GM21526 (cell line): ENCODE data around the gene TMEM196.

Experiments
- ATAC-seq: cut with Tn5 transposase; IDR thresholded peaks from one replicate; pipeline ENCODE4 v1.9.1; 2021; ENCODE audit warnings: moderate library complexity; ENCODE audit not compliant: unreplicated experiment, low FRiP score

Gene TMEM196

DNA sequence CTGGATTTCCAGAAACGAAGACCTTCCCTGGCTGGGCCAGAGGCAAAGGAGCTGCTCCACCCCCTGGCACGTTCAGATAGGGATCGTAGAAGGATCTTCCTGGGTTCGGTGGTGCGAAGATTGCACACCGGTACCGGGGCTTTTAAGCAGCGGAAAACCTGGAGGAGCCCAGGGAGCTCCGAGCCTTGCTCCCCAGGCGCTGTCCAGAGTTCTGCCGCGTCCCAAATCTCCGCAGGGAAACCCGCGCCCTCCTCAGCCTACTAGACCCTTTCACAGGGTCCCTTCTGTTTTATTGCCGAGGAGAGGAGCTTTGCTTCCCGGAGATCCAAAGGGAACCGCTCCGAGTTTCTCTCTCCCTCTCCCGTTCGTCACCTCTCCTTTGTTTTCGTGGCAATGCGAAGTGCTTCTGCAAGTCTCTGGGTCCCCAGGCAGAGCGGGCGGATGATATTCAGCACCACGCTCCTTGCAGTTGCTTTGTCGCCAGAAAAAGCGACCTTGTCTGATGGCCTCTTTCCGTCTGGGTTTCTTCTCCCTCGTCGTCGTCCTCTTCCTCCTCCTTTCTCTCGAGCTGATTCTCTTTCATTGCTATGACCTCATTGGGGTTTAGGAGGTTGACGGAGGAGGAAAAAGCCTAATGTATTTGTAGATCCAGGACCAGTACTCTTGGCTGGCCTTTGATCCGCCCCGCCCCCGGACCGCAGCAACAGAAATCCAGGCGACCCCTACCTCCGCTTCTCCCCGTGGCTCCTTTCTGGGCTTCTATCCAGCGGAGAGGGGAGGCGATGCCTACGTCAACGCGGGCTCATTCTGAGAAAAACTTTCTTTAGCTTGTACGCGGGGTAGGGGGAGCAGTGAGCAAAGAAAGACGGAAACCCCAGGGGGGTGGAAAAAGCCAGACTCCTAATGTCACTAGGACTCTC lies at the start of gene TMEM196:
Gene TMEM196 (minus strand): TSS at position 777 of the 920 bp plus-strand sequence. CDS start 921 bp downstream, outside the sequence.
- ATAC-seq, result no peak

GRCh38 chr7:19816128-19816527 lies 42.7 kb upstream of the TMEM196 start:
- no peak for ATAC-seq

GRCh38 chr7:19815546-19815945 lies 42.1 kb upstream of the TMEM196 start:
- no peak for ATAC-seq

- no peak for ATAC-seq
Measured at GRCh38 chr7:19814776-19815175, 41.4 kb upstream of the TMEM196 start.

DNA sequence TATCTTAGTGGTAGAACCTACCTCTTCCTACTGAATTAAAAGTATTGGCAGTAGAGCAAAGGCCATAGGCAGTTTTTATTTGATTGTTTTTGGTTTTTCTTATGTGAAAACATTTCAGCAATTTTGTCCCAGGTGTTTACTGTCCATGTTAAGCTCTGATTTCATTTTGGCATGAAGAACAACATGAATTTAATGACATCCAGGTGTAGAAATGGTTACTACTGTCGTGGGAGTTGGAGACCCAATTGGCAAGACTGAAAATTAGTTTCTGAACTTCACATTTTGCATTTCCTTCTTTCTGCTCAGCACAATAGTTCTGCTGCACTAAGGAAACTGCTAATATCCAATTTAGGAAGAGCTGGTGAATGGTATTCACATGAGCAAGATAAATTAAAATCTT lies 38.0 kb upstream of the TMEM196 start:
- ATAC-seq, result no peak

DNA sequence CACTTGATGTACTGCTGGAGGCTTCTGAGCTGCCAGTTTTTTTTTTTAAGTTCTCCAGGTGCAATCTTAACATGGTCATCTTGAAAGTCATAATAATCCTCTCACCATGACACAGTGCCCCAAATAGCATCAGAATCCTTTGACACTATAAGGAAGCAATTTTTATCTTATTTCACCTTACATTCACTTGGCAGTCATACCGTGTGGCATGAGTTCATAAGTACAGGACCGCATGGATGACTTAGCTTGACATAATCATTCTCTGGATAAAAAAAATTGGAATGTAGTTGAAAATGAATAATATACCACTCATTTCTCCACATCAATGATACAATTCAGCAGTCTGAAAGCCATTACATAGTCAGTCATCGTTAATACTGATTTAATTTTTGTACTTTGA lies 25.6 kb upstream of the TMEM196 start:
- no peak for ATAC-seq

- ATAC-seq, result no peak
Measured at GRCh38 chr7:19783541-19783940, 10.1 kb upstream of the TMEM196 start.

- ATAC-seq, result no peak
Measured at GRCh38 chr7:19776981-19777380, 3.6 kb upstream of the TMEM196 start.

- no peak for ATAC-seq
Measured at GRCh38 chr7:19775578-19775977, 2.2 kb upstream of the TMEM196 start.

DNA sequence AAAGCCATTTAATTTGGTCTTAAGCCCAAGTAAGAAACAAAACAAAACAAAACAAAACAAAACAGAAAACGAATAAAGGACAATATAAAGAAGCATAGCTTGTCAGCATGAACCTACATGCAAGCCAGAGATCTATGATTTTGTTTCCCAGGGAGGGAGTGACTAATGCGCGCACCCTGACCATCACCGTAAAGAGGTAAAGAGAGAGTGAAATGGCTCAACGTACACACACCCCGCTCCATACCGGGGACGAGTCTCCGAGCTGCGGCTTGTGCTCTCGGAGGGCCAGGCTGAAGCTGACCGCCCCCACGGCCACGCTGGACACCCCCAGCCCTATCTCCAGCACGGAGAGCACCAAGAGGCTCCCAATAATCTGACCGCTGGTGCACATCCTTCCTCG lies 1.1 kb downstream of the TMEM196 start:
- no peak for ATAC-seq

- no peak for ATAC-seq
Measured at GRCh38 chr7:19762631-19763030, 10.8 kb downstream of the TMEM196 start.

DNA sequence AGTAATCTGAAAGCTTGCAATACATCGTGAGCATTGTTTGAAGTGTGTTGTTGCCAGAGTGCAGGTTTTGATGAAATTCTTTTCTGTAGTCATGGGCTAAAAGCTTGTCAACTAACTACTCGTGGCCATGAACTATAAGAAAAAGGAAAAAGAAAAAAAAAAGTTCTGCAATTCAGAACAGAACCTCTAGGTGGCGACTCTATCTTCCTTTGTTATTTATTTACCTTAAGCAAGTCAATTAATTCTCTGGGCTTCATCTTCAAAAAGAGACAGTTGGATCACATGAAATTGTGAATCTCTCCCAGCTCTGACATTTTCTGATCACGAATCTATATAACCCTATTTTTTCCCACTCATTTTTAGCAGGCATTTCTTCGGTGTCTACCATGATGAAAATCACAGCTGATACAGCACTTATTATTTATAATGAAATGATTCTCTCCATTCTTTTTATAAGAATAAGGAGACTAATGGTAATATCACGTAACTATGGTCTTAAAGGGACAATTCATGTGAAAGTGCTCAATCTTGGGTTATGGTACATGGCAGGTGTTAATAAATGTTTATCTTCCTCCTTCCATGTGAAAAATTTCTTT lies 18.8 kb downstream of the TMEM196 start:
- no peak for ATAC-seq

DNA sequence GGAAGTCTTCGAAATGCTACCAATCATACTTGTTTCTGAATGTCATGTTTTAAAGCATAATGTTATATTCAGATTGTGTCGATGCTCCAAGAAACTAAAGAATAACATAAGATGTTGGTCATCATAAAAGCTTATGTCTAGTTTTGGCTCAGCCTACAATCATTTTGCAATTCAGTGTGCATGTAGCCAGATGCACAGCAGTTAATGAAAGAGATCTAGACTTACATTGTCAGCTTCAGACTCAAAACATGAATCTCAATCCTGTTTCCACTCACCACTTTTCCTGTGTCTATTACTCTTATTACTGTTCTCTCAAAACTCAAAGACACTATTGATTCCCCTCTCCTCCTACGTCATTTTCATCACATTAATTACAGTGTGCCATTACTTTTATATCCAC lies 21.4 kb downstream of the TMEM196 start:
- ATAC-seq, result no peak

GRCh38 chr7:19749658-19750057 lies 23.8 kb downstream of the TMEM196 start:
- no peak for ATAC-seq

DNA sequence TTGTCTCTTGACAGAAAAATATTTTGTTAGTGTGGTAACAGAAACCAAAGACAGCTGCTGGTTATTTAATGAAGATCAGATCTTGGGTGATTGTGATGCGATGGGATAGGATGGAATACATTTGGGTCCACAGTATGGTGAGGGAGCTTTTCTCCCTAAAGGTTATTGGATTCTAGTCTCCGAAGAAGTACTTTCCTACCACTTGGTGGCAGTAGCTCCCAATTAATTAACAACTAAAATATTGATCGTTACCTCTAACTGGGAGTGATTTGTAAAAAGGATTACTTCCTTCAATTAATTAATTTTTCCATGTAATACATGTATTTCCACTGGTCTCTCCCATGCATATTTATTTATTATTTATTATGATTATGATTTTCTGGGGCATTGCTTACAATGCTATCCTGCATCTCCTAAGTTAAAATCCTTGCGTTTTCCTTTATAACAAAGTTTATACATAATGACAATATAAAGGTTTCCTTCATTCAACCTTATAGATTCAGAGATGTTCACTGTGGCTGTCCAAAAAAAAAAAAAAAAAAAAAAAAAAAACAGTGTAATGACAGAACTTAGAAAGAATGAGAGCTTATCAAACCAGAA lies 25.6 kb downstream of the TMEM196 start:
- no peak for ATAC-seq

DNA sequence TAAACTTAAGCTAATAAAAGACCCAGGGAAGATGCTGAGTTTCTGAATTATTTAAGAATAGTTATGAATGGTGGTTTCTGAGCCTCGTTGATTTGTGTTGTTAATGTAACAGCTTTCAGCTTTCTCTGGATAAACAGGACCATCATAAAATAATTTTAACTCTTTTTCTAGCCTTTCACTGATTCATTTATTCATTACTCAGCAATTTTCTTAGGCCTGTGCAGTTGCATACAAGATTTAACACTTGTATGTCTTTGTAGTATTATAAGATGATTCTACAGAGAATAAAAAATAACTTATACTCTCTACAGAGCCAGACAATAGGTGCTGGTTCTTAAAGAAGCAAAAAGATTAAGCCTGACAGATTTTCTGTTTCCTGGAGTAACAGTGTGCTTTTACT lies 29.3 kb downstream of the TMEM196 start:
- no peak for ATAC-seq

GRCh38 chr7:19728716-19729115 lies 44.7 kb downstream of the TMEM196 start:
- no peak for ATAC-seq

DNA sequence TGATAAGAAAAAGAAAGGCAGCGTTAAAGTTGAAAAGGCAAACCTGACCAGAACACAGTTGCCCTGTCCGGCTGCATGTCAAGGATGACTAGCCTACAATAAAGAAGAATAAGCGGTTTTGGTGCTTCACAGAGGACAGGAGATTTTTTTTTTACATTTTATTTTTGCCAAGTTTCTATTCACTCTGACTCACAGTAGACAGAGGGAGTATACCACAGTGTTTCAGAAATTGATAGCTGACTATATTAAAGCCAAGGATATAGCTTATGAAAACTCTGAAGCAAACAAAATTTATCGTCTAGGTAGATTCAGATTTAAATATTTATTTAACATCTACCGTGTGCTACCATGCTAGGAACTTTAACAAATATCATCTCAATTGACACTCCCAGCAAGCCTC lies 47.6 kb downstream of the TMEM196 start:
- no peak for ATAC-seq

DNA sequence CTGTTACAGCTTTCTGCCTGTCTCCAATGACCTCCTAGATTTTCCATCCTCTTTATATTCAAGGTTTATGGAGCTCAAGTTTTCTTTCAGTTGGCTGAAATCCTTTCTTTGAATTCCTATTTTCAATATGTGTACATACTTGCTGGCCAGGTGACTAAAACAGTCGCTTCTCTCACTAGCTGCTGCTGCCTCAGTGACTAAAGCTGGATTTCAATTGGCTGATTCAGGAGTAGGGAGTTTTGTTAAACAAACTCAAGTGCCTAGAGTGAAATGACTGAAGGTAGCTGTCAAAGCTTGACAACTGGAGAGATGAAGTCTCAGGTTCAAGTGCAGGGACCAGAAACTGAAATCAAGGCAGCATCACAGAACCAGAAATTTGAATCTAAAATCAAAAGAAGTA lies 57.9 kb downstream of the TMEM196 start:
- ATAC-seq, result no peak

GRCh38 chr7:19713676-19714075 lies 59.7 kb downstream of the TMEM196 start:
- no peak for ATAC-seq

GRCh38 chr7:19709249-19709578 lies 64.2 kb downstream of the TMEM196 start:
- ATAC-seq, result no peak
